Fibroblast of skin of right biceps (primary cell): ENCODE results near the gene RBPJ.
A peak's percentile ranks its signal among the peaks of the same experiment; 100 is the strongest.

Experiments used
- DNase-seq: peaks from one replicate; pipeline ENCODE4 v3.0.0-alpha.2; 2013

Gene RBPJ

DNA sequence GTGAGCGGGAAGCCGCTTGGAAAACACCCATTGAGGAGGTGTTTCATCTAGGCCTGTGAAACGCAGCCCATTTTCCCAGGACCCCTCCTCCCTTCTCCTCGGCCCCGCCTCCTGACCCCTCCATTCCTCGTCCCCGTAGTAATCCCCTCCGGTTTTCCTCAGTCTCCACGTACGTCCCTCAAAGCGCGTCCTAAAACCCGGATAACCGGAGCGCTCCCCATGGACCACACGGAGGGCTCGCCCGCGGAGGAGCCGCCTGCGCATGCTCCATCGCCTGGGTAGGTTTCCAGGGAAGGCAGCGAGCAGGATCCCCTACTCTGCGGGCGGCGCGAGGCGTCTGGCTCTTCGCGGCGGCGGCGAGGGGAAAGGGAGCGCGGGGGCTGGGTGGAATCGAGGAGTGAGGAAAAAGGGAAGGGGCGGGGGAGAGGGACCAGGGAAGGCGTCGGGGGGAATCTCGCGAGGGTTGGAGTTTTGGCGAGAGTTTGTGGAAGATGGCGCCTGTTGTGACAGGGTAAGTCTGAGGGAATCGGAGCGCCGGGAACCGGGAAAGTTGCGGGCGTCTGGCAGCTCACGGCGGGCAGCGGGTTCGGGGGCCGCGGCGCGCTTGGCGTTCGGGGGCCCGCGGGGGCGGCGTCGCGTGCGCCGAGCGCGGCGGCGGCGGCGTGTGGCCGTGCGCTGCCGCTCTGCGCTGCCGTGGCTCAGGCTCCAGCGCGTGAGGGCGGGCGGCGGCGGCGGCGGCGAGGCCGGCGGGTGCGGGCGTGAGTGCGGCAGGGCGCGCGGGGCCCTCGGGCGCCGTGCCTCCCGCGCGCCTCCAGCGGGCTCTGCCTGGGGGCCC, at the start of gene RBPJ:
Gene RBPJ, plus strand, starts transcription at position 477 of the 835 bp plus-strand sequence. Its CDS starts 15 bp downstream, at position 492.
- peak; percentile 98 for DNase-seq

DNA sequence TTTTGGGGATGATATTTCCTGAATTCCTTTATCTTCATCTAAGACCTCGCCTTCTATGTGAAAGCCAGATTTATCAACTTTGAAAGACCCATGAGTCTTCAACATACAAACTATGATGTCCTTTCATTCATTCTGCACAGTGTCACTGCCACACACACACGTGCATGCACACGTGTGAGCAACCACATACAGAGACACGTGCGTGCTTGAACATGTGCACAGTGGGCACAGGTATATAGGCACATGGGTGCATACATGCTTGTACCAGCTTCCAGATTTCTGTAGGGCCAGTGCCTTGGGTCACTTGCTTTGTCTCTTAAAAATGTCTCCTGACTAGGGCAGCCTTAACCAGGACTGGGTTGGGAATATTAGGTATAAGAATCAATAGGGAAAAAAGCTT, 49.1 kb upstream of the RBPJ start:
- DNase-seq: no peak

DNA sequence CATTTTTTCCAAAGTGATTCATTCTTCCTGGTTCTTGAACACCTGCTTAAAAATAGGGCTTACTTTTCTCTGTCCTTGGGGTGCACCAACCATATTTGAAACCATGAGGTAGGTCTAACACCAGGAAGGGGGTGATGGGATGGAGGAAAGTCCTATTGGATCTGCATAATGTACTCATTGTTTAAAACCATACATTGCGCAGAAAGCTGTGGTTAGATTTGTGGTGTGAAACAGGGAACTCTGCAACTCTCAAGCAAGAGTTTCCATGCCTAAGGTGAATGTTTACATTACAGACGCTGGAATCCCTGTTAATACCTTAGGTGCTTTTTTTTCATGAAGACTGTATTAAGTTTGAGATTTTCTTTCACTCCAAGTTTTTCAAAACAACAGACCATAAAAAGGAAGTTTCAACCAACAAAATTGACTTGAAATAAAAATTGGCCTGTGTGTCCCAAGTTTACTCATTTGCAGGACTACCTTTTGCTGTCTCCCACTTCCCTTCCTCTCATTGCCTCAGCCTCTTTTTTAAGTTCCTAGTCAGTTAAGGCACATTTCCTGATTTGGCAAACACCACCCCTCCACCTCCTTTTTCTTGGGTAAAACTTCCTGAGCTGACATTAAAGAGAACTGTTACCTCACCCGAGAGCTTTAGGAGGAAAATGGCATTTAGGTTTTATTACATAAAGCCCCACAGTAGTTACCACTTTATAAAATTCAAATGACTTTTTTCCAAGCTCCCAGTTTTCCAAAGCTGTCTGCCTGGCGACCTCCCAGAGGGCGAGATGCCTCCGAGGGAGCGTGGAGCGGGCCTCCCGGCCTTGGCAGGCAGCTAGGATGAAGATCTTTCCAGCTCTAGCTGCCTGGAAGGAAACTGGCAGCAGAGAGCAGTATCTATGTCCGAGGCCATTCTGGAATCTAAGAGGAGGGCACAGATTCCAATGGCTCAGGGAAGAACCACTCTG, 47.9 kb upstream of the RBPJ start:
- DNase-seq: no peak

DNA sequence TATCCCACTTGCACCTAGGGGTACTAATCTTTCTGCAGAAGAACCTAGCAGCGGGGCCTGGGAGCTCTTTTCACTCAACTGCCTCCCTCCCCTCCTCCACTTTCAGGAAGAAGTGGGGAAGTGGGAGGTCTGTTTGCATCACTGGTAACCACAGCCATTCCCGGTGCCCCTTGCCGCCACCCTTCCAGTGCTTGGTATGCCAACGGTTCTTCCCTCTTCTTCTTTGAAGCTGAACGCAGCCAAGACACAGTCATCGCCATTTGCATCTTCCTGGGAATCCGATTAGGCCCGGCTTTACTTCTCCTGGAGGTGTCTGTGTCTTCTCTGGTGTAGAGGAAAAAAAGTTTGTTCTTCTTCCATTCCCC, 47.2 kb upstream of the RBPJ start:
- DNase-seq: no peak

DNA sequence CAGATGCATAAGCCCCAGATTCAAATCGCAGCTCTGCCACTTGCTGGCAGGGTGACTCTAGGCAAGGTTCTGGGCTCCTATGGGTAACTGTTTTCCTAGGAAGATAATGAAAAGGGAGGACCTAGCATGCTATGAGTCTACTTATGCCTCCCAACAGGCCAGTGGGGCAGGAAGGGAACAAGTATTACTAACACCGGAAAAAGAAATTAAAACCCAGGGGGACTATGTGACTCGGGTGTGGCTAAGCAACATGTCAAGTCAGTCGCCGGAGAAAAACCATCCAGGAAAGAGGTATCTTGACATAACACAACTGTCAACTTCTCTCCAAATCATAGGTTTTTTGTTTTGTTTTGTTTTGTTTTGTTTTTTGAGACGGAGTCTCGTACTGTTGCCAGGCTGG, 45.5 kb upstream of the RBPJ start:
- DNase-seq: no peak

DNA sequence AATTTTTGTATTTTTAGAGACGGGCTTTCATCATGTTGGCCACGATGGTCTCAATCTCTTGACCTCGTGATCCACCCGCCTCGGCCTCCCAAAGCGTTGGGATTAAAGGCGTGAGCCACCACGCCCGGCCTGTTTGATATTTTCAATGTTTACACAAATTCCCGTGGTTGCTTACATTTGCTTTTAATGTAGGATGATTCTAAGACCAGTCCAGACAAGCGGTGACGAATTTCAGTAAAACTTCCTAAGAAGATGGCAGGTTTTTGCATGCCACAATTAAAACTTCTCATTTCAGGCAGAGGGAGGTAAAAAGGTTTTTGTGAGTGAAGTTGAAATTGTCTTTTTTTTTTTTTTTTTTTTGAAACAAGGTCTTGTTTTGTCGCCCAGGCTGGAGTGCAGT, 41.4 kb upstream of the RBPJ start:
- DNase-seq: no peak

DNA sequence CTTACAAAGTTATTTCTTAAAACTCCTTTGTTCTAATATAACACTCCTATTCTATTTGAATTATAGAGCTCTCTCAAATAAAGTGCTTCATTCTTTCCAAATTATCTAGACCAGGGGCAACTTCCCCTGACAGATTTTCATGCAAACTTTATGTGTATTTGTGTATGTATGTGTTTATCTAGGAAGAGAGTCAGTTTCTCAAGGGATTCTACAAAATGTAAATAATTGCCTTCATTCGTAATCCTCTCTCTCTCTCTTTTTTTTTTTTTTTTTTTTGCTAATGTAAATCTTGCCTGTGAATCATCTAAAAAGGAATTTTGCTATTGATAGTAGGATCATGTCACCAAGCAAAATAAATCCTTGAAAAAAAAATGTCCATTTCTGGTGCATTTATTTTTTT, 38.9 kb upstream of the RBPJ start:
- peak; percentile 41 for DNase-seq

DNA sequence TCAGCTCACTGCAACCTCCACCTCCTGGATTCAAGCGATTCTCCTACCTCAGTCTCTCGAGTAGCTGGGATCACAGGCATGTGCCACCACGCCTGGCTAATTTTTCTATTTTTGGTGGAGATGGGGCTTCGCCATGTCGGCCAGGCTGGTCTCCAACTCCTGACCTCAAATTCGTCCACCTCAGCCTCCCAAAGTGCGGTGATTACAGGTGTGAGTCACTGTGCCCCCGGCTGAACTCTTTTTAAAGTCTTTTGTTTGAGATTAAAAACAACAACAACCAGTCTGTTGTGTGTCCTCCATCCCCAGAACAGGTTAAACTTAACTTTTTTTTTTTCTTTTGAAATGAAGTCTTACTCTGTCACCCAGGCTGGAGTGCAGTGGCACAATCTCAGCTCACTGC, 36.3 kb upstream of the RBPJ start:
- no peak for DNase-seq

DNA sequence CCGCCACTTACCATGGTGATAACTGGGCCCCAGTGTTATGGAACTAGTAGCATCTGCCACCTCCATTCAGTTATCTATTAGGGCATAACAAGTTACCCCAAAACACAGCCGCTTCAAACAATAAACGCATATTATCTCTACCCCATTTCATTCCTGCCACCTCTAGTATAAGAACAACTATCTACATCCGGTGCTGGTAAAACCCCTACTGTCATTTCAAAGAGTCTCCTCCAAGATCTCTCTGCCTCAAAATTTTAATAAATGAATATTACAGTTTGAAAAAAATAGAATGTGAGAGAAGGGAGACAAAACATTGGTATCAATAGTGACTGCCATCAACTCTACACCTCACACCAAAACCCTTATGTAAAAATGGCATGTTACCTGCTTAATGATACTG, 35.5 kb upstream of the RBPJ start:
- DNase-seq: no peak

DNA sequence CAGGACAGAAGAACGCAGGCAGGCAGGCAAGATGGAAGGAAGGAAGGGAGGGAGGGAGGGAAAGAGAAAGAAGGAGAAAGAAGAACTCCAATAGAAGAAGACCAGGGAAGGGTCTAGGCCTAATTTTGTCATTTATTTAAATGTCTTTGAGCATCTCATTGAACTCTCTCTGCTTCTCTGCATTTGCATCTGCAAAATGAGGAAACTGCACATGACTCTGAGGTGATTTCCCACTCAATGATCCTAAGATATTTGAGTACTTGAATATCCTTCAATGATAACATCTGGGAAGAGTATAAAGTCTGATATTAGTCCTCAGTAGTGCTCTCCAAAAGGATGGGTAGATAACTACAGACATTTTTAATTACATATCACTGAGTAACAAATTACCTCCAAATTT, 33.1 kb upstream of the RBPJ start:
- no peak for DNase-seq

DNA sequence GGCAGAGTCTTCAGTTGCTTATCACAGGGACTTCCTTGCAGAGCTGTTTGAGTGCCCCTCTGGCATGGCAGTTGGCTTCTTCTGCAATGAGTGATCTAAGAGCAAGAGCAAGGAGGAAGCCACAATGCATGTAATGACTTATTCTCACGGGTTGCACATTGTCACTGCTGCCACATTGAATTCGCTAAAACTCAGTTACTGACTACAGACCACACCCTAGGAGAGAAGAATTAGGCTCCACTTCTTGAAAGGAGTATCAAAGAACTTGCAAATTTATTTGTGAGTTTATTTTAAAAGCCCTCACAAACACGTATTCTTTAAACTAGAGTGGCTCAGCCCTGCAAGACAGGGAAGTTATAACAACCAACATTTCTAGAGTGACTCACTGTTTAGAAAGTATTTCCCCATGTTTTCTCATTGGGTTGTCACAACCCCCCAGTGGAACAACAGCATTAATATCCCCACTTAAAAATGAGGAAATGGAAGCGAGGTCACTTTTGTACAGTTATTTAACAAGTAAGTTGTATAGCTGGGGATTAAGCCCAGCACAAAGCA, 32.4 kb upstream of the RBPJ start:
- peak; percentile 71 for DNase-seq

DNA sequence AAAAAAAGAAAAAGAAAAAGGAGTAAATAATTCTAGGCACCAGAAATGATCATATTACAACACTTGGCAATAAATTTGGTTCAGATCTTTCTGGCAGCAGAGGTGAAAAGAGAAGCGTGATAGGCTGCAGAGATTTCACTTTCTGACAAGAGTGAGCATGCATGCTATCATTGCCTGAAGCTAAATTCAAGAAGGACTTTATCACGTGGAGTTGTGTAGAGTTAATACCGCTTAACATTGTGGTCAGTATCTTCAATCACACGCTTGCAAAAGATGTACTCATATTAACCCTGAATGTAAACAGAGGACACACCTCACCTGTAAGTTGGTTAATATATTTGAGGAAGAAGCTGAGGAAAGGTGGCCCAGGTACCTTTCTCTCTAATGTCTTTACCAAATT, 31.4 kb upstream of the RBPJ start:
- DNase-seq: no peak

DNA sequence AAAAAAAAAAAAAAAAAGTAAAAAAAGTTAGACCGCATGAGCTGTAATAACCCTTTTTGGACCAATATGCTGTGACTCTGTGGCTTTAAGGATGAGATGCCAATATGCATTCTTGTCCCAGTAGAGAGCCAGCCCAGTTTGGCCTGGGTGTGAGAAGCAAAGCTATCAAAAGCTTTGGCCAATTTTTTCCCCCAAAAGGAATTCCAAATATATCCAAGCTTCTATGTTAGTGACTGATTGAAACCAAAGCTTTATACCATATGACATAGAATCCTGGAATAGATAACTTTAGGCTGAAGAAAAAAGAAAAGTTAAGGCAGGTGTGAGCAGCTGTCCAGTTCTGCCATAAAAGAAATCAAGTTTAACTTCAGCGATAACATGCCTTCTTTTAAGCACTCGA, 30.5 kb upstream of the RBPJ start:
- DNase-seq: no peak

DNA sequence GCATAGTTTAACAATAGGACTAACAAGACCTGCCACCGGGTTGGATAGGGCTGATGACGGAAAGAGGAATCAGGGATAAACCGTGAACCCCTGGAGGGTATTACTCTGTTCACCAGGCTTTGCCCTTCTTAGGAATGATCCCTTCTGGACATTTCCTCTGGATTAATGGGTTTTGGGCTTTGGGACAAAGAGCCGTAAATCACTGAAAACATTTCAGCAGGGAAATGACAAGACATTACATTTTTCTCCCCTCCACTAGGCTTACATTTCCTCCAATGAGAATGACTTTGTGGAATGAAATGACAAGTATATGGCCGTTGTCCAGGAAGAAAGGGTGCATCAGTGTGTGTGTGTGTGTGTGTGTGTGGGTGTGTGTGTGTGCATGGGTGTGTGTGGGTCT, 25.9 kb upstream of the RBPJ start:
- peak; percentile 18 for DNase-seq

DNA sequence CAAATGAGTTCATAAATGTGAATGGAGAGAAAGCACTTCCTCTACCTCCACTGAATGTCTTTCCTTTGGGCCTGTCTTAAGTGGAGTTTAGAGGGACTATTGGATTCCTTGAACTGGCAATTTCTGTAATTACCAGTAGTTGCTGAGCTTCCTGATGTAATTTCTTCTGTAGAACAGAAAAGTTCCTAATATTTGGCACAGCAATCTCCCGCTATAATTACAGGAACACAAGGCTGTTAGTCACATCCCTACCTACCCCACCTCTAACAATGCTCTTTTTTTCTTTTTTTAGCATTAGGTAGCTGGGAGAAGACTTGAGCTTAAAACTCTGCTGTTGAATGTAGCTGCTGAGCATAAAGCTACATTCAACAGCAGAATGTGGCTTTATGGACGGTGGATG, 24.8 kb upstream of the RBPJ start:
- DNase-seq: no peak

DNA sequence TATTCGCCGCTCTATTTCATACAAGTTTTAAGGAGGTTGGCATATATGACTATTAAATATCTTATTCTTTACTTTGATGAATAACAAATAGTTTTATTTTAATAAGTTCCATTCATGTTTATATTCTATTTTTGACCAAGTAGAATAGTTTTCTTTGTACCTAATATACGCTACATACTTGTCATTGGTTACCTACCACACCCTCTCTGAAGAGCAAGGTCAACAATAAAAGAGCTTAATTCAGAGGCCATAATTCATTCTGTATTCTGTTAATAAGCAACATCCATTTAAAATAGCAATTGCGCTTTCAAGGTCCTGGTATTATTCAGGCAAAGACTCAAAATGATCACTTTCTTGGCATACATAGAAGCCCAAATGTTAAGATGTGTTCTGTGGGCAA, 24.3 kb upstream of the RBPJ start:
- no peak for DNase-seq

DNA sequence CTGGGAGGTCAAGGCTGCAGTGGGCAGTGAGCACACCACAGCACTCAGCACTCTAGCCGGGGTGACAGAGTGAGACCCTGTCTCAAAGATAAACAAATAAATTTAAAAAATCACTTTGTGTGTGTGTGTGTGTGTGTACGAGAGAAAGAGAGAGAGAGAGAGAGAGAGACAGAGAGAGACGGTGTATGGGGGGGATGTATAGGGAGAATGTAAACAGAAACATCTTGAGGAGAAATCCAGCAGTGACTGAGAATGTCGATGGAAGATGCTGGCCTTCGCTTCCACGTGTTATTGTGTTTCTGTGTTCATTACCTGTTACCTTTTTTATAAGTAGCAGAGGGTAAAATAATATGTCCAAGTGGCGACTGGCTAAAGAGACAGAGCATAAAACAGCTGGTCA, 23.6 kb upstream of the RBPJ start:
- DNase-seq: no peak

DNA sequence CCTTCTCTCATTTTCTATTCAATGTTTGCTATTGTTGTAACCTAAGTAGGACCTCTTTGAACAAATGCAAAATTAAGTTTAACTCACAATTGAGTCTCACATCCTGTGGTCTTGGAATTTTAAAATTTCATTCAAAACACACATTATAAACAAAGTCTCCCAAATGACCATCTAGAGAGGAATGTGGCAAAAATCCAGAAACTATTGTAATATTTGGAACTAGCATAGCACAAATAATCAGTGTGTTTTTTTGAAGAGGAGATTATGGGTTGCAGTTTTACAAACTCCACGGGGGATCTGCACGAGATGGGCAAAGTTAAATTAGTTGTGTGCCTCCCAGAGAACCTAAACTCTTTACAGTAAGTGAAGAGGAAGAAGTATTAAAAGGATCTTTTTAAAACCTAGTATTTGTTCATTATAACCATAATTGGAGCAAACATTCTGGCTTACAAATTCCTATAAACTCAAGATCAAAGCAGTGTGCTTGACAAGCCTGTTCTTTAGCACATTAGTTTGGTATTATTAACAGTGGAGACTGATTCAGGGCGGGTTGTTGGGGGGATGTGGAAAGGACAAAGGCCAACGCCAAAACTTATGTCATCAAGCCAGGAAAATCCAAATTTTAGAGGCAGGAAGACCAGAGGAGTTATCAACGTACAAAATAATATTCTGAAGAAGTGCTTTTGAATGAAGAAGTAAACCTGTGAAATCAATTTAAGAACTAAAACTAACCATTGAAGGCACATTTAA, 22.4 kb upstream of the RBPJ start:
- peak; percentile 76 for DNase-seq

DNA sequence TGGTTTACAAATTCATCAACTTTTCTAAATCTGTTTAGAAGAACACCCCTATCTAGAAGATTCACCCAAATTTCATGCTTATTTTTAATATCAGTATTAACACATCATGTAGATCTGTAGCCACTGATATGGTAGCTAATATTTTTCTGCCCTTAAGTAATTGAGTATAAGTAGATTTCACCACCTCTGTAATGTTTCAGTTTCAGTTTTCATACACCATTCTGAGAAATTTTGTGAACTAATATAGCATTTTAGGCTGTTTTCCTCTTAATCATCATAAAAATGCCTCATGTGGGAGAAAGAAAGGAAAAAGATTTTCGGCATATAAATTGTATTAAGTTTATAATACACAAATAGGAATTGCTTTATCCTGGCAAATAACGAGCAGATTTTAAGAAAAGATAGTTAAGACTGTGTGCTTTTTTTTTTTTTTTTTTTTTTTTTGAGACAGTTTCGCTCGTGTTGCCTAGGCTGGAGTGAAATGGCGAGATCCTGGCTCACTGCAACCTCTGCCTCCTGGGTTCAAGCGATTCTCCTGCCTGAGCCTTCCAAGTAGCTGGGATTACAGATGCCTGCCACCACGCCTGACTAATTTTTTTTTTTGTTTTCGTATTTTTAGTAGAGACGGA, 21.4 kb upstream of the RBPJ start:
- DNase-seq: no peak

DNA sequence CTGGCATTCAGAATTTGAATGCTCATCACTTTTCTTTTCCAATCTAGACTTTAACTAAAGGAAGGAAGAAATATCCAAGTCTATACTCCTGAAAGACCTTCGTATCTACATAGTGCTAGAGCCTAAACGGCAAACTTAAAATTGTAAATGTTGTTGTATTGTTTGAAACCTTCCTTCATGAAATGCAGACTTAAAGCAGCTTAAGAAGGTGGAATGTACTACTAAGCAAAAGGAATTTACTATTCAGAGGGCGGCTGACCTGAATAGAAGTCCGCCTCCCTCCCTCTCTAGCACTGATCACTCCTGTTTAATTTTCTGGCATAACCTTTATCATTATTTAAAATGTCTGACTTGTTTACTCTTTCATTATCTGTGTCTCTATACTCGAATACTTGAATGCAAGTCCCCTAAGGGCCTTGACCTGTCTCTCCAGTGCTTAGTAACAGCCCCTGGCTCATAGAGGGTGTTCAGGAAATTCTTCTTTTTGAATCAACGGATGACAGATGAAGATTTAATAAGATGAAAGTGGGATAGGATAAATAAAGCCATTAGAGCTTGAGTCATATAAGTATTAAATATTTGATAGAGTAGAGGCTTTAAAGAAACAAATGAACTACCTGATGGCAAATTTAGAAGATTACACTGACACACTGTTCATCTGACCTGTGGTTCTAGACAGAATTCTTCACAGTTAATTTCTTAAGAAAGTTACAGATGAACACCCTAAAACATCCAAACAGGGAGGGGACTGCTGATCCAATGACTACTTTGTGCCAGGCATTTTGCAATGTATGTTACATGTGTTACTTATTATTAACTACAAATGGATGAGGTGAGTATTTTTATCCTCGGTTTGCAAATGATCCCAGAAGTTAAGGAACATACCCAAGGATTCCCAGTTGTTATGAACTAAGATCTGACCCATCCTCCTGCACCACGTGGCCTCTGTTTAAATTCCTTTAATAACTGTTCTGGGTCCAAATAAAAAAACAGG, 20.2 kb upstream of the RBPJ start:
- no peak for DNase-seq
